Measurements from ENCODE around the gene ZNF473. TPM values are rescaled to one million over a fixed set of nuclear protein-coding genes. Genes with fewer than 3 reads are reported as not detected.
"Not testable (repeated sequence)": the region's sequence is repeated elsewhere in the genome, so short reads cannot be mapped to it uniquely, and the experiment has no call there.

ZNF473 gene
- total RNA-seq, 1 donor from 2014 or later, result 6.9 TPM

DNA sequence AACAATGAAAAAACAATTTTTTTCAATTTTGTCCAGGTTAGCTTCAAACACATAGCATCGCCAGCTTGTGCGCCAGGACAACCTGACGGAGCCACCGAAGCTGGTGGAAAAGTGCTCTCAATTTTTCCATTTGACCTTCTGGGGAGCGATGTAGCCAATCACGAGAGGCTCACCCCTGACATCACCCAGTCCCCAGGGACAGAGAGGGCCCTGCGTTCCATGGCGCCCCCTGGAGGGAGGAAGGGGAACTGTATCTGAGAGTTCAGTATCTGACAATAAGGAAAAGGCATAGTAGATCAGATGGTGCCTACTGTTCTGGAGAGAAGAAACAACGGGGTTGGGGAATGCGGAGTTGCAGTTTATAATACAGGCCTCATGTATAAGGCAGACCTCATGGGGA lies 64.9 kb downstream of the ZNF473 start:
- TF ChIP-seq, protein P1, sequence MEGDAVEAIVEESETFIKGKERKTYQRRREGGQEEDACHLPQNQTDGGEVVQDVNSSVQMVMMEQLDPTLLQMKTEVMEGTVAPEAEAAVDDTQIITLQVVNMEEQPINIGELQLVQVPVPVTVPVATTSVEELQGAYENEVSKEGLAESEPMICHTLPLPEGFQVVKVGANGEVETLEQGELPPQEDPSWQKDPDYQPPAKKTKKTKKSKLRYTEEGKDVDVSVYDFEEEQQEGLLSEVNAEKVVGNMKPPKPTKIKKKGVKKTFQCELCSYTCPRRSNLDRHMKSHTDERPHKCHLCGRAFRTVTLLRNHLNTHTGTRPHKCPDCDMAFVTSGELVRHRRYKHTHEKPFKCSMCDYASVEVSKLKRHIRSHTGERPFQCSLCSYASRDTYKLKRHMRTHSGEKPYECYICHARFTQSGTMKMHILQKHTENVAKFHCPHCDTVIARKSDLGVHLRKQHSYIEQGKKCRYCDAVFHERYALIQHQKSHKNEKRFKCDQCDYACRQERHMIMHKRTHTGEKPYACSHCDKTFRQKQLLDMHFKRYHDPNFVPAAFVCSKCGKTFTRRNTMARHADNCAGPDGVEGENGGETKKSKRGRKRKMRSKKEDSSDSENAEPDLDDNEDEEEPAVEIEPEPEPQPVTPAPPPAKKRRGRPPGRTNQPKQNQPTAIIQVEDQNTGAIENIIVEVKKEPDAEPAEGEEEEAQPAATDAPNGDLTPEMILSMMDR (conservative IDR thresholded peaks at IDR 0.05; ENCODE audit: low read depth, low read length), result peak; percentile 40
- H3K4me3 ChIP-seq (ENCODE audit: low read depth, low read length); DNase-seq (ENCODE audit: low read depth): not testable (repeated sequence)

GRCh38 chr19:50091786-50092185 lies 66.0 kb downstream of the ZNF473 start:
- not testable (repeated sequence) for H3K4me3 ChIP-seq (ENCODE audit: low read depth, low read length)

DNA sequence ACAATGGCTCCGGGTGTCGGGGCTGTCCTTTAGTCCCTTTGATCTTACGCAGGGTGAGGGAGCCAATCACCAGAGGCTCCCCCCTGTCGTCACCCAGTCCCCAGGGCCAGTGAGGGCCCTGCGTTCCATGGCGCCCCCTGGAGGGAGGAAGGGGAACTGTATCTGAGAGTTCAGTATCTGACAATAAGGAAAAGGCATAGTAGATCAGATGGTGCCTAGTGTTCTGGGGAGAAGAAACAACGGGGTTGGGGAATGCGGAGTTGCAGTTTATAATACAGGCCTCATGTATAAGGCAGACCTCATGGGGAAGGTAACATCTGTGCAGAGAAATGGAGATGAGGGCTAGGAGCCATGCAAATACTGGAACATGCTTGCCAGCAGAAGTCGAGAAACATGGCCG lies 66.8 kb downstream of the ZNF473 start:
- not testable (repeated sequence) for H3K4me3 ChIP-seq (ENCODE audit: low read depth, low read length); DNase-seq (ENCODE audit: low read depth)

More at GRCh38 chr19:50091786-50092185, 66.0 kb downstream of the ZNF473 start:
- not testable (repeated sequence) for DNase-seq (ENCODE audit: low read depth)

DNA sequence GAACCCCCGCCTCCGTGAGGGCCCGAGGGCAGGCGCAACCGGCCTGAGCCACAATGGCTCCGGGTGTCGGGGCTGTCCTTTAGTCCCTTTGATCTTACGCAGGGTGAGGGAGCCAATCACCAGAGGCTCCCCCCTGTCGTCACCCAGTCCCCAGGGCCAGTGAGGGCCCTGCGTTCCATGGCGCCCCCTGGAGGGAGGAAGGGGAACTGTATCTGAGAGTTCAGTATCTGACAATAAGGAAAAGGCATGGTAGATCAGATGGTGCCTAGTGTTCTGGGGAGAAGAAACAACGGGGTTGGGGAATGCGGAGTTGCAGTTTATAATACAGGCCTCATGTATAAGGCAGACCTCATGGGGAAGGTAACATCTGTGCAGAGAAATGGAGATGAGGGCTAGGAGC lies 72.1 kb downstream of the ZNF473 start:
- H3K4me3 ChIP-seq (ENCODE audit: low read depth, low read length); DNase-seq (ENCODE audit: low read depth): not testable (repeated sequence)

- not testable (repeated sequence) for DNase-seq (ENCODE audit: low read depth); H3K4me3 ChIP-seq (ENCODE audit: low read depth, low read length)
These were observed 73.1 kb downstream of the ZNF473 start for GRCh38 chr19:50098892-50099291.

- not testable (repeated sequence) for DNase-seq (ENCODE audit: low read depth); H3K4me3 ChIP-seq (ENCODE audit: low read depth, low read length)
These were observed 73.9 kb downstream of the ZNF473 start for GRCh38 chr19:50099696-50100095.

GRCh38 chr19:50100946-50101345 lies 75.1 kb downstream of the ZNF473 start:
- H3K4me3 ChIP-seq (ENCODE audit: low read depth, low read length); DNase-seq (ENCODE audit: low read depth): not testable (repeated sequence)

Other genes starting within 250 kb of the ZNF473 start
- 8.3 and 15.0 TPM in 2 replicates for gene FUZ, start 212.7 kb upstream of the ZNF473 start, total RNA-seq
- gene MED25, start 207.7 kb upstream of the ZNF473 start, total RNA-seq, result 30.4 and 34.8 TPM in 2 replicates
- 81.9 and 121 TPM in 2 replicates for gene PTOV1, start 174.8 kb upstream of the ZNF473 start, total RNA-seq
- 59.2 and 71.6 TPM in 2 replicates for gene PNKP, start 158.4 kb upstream of the ZNF473 start, total RNA-seq
- gene AKT1S1, start 148.7 kb upstream of the ZNF473 start, total RNA-seq, result 25.8 and 34.4 TPM in 2 replicates
- gene TBC1D17, start 148.3 kb upstream of the ZNF473 start, total RNA-seq, result 11.9 and 16.8 TPM in 2 replicates
- gene IL4I1, start 129.1 kb upstream of the ZNF473 start, total RNA-seq, result 4.0 and 9.5 TPM in 2 replicates
- 15.3 and 17.5 TPM in 2 replicates for gene ATF5, start 96.8 kb upstream of the ZNF473 start, total RNA-seq
- gene NUP62, start 96.5 kb upstream of the ZNF473 start, total RNA-seq, result 83.7 and 90.5 TPM in 2 replicates
- gene SIGLEC11, start 64.8 kb upstream of the ZNF473 start, total RNA-seq, result not detected in 2 replicates
- gene VRK3, start 633 bp upstream of the ZNF473 start, total RNA-seq, result 31.0 and 33.6 TPM in 2 replicates
- 0.29 TPM in 1 of 2 replicates, not detected in the other for gene IZUMO2, start 137.3 kb downstream of the ZNF473 start, total RNA-seq
- gene MYH14, start 177.6 kb downstream of the ZNF473 start, total RNA-seq, result 19.2 and 23.8 TPM in 2 replicates